Measurements from ENCODE around the gene ALG14.

The ALG14 gene

GRCh38 chr1:94980582-94981574, 91.9 kb downstream of the ALG14 start:
- DNase-seq (ENCODE audit: low read depth) = no peak

GRCh38 chr1:94979656-94980581, 92.8 kb downstream of the ALG14 start:
- no peak for DNase-seq (ENCODE audit: low read depth)

- DNase-seq (ENCODE audit: low read depth) = no peak
Measured at GRCh38 chr1:94979131-94979530, 93.6 kb downstream of the ALG14 start.

- DNase-seq (ENCODE audit: low read depth) = no peak
Measured at GRCh38 chr1:94978401-94978800, 94.3 kb downstream of the ALG14 start.

GRCh38 chr1:94976971-94977548, 95.7 kb downstream of the ALG14 start:
- DNase-seq (ENCODE audit: low read depth) = no peak

GRCh38 chr1:94974824-94975223, 97.9 kb downstream of the ALG14 start:
- no peak for DNase-seq (ENCODE audit: low read depth)

GRCh38 chr1:94974241-94974640, 98.5 kb downstream of the ALG14 start:
- no peak for DNase-seq (ENCODE audit: low read depth)

- DNase-seq (ENCODE audit: low read depth) = no peak
Measured at GRCh38 chr1:94973309-94973922, 99.3 kb downstream of the ALG14 start.

GRCh38 chr1:94971491-94971924, 101.2 kb downstream of the ALG14 start:
- DNase-seq (ENCODE audit: low read depth) = no peak

- no peak for DNase-seq (ENCODE audit: low read depth)
Measured at GRCh38 chr1:94970783-94971182, 102.0 kb downstream of the ALG14 start.

GRCh38 chr1:94969137-94969536, 103.6 kb downstream of the ALG14 start:
- DNase-seq (ENCODE audit: low read depth) = no peak

- no peak for DNase-seq (ENCODE audit: low read depth)
Measured at GRCh38 chr1:94966033-94966432, 106.7 kb downstream of the ALG14 start.

- DNase-seq (ENCODE audit: low read depth) = no peak
Measured at GRCh38 chr1:94963864-94964263, 108.9 kb downstream of the ALG14 start.

- no peak for DNase-seq (ENCODE audit: low read depth)
Measured at GRCh38 chr1:94962409-94963265, 110.1 kb downstream of the ALG14 start.

GRCh38 chr1:94961988-94962387, 110.8 kb downstream of the ALG14 start:
- no peak for DNase-seq (ENCODE audit: low read depth)

- no peak for DNase-seq (ENCODE audit: low read depth)
Measured at GRCh38 chr1:94961582-94961981, 111.2 kb downstream of the ALG14 start.

- no peak for DNase-seq (ENCODE audit: low read depth)
Measured at GRCh38 chr1:94958081-94958480, 114.7 kb downstream of the ALG14 start.

GRCh38 chr1:94955767-94956632, 116.8 kb downstream of the ALG14 start:
- DNase-seq (ENCODE audit: low read depth) = no peak

- DNase-seq (ENCODE audit: low read depth) = no peak
Measured at GRCh38 chr1:94954263-94955220, 118.2 kb downstream of the ALG14 start.
